Hematopoietic multipotent progenitor cell treated with erythropoietin and hydrocortisone succinate and interleukin-3 and kit ligand, for 15 days (in vitro differentiated cells): ENCODE data around the gene ZFP36L1.

Experiments used
- DNase-seq: peaks from one replicate; pipeline ENCODE4 v3.0.0-alpha.2; 2015; ENCODE audit warnings: low spot score

The ZFP36L1 gene

GRCh38 chr14:68795597-68796417 is 2.9 kb upstream of the ZFP36L1 start:
- peak; percentile 76 for DNase-seq

- peak; percentile 34 for DNase-seq
Measured at GRCh38 chr14:68794851-68795596, 2.2 kb upstream of the ZFP36L1 start.

GRCh38 chr14:68794130-68794850 is 1.4 kb upstream of the ZFP36L1 start:
- DNase-seq = peak; percentile 59

GRCh38 chr14:68793734-68794129 is 865 bp upstream of the ZFP36L1 start:
- no peak for DNase-seq

- no peak for DNase-seq
Measured at GRCh38 chr14:68792678-68792978, 239 bp downstream of the ZFP36L1 start.

GRCh38 chr14:68791902-68792677 is 777 bp downstream of the ZFP36L1 start:
- DNase-seq = peak; percentile 27

- no peak for DNase-seq
Measured at GRCh38 chr14:68791078-68791901, 1.6 kb downstream of the ZFP36L1 start.

GRCh38 chr14:68790644-68791077 is 2.2 kb downstream of the ZFP36L1 start:
- no peak for DNase-seq

GRCh38 chr14:68789821-68790643 is 2.8 kb downstream of the ZFP36L1 start:
- no peak for DNase-seq

- DNase-seq = peak; percentile 80
Measured at GRCh38 chr14:68788996-68789820, 3.7 kb downstream of the ZFP36L1 start.

GRCh38 chr14:68788275-68788995 is 4.4 kb downstream of the ZFP36L1 start:
- no peak for DNase-seq

GRCh38 chr14:68787092-68787992 is 5.5 kb downstream of the ZFP36L1 start:
- no peak for DNase-seq

GRCh38 chr14:68786491-68787091 is 6.3 kb downstream of the ZFP36L1 start:
- DNase-seq = no peak

GRCh38 chr14:68785534-68786490 is 7.1 kb downstream of the ZFP36L1 start:
- no peak for DNase-seq

GRCh38 chr14:68784978-68785533 is 7.8 kb downstream of the ZFP36L1 start:
- DNase-seq = no peak
